IPS-NIHi11 (cell line): Measurements from ENCODE around the gene CEP290.

Source experiments
- DNase-seq: peaks from one replicate; pipeline ENCODE4 v3.0.0; 2012; ENCODE audit warnings: mixed read lengths, low spot score

The CEP290 gene, protein sequence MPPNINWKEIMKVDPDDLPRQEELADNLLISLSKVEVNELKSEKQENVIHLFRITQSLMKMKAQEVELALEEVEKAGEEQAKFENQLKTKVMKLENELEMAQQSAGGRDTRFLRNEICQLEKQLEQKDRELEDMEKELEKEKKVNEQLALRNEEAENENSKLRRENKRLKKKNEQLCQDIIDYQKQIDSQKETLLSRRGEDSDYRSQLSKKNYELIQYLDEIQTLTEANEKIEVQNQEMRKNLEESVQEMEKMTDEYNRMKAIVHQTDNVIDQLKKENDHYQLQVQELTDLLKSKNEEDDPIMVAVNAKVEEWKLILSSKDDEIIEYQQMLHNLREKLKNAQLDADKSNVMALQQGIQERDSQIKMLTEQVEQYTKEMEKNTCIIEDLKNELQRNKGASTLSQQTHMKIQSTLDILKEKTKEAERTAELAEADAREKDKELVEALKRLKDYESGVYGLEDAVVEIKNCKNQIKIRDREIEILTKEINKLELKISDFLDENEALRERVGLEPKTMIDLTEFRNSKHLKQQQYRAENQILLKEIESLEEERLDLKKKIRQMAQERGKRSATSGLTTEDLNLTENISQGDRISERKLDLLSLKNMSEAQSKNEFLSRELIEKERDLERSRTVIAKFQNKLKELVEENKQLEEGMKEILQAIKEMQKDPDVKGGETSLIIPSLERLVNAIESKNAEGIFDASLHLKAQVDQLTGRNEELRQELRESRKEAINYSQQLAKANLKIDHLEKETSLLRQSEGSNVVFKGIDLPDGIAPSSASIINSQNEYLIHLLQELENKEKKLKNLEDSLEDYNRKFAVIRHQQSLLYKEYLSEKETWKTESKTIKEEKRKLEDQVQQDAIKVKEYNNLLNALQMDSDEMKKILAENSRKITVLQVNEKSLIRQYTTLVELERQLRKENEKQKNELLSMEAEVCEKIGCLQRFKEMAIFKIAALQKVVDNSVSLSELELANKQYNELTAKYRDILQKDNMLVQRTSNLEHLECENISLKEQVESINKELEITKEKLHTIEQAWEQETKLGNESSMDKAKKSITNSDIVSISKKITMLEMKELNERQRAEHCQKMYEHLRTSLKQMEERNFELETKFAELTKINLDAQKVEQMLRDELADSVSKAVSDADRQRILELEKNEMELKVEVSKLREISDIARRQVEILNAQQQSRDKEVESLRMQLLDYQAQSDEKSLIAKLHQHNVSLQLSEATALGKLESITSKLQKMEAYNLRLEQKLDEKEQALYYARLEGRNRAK (N-terminal part only)

DNA sequence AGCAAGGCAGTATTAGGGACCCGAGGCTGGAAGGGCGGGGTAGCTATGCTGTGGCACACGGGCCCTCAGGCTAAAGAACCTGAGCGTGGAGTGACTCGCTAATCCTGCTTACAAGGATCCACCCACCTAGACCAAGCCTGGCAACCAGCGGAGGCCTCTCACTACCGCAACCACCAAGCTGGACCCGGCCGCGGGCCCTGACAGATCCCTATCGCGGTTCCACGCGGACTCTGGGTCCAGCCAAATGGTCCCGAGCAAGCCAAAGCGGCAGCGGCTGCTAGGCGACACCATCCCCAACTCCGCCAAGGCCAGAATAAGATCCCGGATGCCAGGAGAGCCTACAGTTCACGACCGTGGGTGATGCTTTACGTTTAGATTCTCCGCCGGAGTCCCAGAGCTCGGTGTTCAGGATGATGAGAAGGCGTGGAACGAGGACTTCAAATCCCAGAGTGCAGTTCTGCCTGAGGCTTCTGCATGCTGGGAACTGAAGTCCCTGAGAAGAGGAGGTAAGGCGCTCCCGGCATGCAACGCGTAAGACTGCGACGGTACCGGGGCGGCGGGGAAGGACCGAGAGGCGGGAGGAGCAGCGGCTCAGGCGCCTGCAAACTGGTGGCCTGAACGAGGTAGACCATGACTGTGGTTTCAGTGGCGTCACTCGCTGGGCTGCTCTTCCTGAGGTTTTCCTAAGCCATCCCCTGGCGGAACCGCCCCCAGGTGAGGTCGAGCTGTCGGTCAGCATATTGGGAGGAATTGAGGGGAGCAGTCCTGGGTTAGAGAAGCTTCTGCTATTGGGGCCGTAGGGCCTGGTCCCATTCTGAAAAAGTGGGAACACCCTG is at the start of gene CEP290, which contains the start of gene TMTC3:
Gene CEP290 (minus strand): TSS at position 315 of the 836 bp plus-strand sequence. CDS start 781 bp downstream, outside the sequence.
Gene TMTC3 (plus strand): TSS at position 534 of the 836 bp plus-strand sequence. CDS start 6,009 bp downstream, outside the sequence.
- peak; percentile 86 for DNase-seq

DNA sequence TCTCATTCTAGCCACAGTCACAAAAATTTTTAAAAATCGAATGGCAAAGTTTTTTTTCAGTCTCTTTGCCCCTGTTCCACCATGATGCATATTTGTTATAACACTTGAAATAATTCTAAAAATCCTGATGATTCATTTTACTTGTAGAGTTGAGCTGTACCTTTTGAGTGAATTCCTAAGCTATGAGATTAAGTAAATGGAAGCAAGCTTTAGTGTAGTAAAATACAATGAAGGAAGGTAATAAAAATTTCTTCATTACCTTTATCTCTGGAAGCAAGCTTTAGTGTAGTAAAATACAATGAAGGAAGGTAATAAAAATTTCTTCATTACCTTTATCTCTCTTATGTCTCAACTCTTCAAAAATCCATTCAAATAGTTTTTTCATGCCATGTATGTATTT is 46.3 kb upstream of the CEP290 start:
- no peak for DNase-seq

DNA sequence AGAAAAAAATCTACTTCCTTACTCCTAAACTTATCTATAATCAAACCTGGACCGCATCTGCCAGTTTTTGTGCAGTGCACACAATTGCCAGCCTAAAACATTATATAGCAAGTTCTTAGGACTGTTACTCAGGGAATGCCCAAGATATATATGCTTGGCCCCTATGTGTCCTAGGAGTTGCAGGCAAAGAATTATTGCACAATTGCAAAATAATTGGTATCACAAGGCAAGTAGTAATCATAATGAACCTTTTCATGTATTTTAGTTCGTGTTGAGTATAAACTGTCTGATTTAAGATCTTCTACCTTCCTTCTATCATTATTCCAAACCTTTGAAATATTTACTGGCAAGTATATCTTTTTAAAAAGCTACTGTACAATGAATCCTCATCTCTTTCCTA is 45.7 kb upstream of the CEP290 start:
- DNase-seq, result no peak

DNA sequence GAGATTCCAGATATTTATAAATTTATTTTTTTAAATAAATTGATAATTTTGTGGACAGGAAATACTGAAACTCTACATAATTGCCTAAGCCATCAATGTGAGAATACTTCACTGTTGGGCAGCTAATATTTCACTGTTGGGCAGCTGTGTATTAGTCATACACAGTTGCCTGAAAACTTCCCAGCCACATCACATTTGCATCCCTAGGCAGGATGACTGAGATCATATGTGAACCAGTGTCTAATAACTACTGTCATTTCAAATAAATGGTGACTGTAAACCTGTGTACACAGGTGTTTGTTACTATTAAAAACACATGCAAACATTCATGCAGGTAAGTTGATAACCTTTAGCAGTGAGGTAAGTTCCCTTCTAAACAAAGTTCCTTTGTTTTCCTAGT is 44.1 kb upstream of the CEP290 start:
- no peak for DNase-seq

DNA sequence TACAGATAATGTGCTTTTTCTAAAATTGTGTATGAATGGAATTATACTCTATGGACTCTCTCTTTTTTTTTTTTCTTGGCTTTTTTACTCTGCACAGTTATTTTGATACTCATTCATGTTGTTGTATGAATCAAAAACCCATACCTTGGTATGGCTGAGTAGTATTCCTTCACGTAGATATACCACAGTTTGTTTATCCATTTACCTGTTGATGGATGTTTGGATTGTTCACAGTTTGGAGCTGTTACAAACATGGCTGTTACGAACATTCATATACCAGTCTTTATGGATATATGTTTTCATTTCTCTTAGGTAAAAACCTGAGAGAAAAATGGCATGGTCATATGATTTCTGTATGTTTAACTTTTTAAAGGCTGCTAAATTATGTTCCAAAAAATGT is 43.4 kb upstream of the CEP290 start:
- no peak for DNase-seq

DNA sequence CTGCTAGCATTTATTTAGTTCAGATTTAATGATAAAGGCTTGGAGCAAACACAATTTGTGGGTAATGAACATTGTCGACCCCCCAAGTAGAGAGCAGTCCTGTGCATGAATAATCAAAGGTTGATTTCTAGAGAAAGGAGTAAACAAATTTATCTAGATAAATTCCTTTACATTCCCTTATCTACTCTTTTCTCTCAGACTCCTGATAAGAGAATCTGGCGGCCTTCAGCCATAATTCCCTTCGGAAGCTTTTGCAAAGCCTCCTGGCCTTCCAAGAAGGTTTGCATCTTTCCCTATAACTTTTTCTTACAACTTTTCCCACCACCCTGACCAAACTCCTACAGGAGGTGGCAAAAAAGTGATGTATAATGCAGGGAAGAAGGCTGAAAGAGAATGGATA is 42.3 kb upstream of the CEP290 start:
- no peak for DNase-seq

DNA sequence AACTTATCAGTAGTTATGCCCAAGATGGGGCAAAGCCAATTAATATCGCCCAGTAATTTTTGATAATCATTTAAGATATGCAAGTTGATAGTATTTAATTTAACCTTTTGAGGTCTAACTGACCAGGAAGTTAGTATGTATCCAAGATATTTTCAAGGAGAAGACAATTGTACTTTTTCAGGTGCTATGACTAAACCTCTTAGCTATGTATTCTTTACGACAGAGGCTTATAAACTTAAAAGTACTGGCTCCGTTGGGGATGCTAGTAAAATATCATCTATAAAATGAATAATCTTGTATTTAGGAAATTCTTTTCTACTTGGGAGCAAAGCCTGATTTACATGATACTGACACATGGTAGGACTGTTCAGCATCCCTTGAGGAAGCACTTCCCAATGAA is 40.5 kb upstream of the CEP290 start:
- no peak for DNase-seq

DNA sequence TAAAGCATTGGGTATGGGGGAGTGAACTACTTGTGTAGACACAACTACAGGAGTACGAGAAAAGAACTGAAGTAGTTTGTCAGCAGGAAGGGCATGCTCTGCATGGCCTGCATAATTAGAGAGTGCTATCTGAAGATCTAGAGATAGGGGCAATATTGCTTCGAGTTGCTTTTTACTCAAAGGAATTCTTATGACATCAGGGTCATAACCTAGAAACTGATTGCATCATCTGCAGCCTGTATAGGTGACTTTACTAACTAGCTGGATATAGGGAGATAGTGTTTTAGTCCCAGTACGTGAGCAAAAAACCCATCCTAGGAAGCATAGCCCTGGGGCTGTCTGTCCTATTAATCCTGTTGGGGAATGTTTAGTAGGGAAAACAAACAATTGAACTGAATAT is 40.0 kb upstream of the CEP290 start:
- no peak for DNase-seq

DNA sequence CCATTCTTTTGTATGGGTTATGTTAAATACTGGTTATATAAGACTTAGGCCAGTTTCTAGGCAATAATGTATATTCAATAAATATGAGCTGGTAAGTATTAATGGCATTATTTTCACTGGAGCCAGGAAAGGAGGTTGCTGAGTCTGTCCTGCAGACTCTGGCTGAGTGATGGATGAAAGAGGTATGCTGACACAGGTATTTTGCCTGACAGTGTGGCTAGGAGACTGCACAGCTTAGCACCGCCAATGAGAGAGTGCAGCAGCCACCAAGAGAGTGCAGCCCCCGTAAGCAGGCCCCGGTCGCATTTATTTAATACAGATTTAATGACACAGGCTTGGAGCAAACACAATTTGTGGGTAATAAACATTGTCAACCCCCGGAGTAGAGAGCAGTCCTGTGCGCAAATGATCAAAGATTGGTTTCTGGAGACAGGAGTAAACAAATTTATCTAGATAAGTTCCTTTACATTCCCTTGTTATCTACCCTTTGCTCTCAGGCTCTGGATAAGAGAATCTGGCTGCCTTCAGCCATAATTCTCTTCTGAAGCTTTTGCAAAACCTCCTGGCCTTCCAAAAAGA is 37.6 kb upstream of the CEP290 start:
- DNase-seq, result no peak

DNA sequence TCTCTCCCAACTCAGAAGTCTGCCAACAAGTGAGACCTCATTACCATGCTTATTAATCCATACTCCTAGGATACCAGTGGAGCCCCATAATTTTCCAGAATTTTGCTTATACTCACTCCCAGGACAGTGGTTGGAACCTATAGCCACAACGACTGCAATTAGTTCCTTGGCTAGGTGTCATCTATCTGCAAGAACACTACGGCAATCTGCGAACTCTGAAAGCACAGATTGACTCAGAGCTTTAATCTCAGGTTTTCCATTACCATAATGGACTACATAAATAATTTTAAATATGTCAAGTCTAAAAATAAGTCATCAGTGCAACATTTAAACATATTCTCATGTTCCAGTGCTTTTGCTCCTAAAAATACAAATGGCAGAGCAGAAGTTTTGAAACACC is 33.7 kb upstream of the CEP290 start:
- DNase-seq, result no peak

DNA sequence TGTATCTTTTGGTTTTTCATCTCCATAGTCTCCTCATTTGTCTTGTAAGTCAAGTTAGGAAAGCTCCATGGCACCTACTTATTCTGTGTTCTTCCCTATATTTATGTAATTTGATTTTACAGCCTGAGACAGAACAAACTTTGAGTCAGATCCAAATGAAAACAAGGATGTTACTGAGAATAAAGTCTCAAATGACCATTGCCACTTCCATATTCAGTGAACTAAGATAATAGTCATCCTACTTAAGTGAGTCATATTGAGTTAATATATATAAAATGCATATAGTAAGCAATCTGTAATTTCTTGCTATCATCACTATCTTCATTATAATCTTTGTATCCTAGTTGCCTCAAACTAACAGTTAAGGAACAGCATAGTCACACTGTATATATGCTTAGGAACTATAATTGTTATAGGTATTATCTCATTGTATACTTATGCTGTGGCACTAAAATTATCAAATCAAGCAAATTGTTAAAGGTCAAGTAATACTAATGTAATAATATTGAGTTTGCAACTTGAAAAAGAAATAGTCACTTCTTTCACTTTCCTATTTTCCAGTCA is 31.0 kb upstream of the CEP290 start:
- DNase-seq, result no peak

DNA sequence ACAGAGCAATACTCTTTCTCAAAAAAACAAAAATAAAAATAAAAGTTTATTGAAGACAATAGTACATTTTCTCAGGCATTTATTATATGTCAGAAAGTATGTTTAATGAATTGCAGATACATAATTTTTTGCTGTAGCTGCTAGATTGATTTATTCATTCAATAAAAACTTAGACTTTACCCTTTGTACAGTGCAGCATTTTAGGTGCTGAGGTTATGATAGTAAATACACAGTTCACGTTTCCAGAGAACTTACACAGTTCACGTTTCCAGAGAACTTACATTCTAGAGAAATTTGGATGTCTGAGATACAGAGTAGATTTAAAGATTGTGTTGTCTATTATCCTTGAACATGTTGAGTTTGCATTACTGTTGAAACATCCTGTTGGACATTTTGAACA is 25.5 kb upstream of the CEP290 start:
- no peak for DNase-seq

DNA sequence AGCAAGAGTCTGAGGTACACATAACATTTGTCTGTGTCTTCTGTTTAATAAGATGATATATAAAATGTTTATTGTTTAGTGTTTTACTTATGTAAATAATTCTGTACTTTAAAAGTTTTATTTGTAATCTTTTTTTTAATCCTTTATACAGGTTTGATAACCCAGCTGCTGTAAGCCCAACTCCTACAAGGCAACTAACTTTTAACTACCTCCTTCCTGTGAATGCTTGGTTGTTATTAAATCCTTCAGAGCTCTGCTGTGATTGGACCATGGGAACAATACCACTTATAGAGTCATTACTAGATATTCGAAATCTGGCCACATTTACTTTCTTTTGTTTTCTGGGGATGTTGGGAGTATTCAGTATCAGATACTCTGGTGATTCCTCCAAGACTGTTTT is 24.3 kb upstream of the CEP290 start:
- no peak for DNase-seq

DNA sequence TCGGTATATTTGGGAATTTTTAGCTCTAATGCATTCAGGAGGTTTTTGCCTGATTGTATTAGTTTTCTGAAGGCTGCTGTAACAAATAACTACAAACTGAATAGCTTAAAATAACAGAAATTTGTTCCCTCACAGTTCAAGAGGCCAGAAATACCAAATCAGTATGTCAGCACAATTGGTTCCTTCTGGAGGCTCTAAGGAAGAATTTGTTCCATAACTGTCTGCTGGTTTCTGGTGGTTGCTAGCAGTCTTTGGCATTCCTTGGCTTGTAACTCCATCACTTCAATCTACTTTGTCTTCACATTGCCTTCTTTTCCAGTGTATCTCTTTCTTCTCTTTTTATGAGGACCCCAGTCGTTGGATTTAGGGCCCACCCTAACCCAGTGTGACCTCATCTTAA is 21.5 kb upstream of the CEP290 start:
- no peak for DNase-seq

DNA sequence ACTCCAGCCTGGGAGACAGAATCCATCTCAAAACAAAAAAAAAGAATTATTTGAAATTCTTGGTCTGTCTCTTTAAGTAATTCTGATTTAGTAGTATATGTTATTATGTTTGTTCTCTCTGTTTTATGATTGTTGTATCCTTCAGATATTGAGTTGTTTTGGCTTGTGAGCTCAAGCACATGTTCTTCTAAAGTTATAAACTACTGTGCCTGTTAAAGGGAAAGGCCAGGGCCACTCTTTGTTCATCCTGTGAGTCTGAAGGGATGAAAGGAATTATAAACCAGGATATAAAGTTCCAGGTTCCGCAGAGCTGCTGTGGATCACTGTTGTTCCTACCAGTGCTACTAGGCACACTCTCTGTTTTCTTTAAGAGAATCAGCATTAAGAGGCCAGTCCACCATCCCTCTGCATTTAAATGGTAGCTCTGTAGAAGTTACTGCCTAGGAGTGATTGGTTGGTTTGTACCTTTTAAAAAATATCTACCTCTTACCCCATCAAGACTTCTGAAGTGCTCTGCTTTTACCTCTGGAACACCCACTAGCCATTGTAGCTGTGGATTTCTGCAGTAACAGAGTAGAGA is 14.3 kb upstream of the CEP290 start:
- no peak for DNase-seq

DNA sequence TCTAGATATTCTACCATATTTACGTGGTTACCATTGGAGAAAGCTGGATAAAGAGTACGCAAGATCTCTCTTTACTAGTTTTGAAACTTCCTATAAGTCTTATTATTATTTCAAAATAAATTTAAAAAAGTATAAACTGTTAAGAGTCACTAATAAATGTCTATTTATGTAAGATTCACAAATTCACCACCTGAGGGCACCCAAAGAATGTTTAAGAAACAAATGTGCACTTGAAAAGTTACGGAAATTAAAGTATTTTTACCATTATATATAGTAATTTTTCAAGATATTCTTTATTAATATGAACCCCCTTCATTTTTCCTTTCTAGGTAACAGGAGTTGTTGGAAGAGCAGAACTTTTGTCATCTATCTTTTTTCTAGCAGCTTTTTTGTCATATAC is 12.1 kb upstream of the CEP290 start:
- DNase-seq, result no peak

DNA sequence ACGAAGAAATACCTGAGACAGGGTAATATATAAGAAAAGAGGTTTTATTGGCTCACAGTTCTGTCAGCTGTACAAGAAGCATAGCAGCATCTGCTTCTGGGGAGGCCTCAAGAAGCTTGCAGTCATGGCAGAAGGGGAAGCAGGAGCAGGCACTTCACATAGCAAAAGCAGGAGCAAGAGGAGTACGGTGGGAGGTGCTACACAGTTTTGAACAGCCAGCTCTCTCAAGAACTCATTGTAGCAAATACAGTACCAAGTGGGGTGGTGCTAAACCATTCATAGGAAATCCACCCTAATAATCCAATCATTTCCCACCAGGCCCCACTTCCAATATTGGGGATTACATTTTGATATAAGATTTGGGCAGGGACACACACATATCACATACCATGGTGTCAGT is 8.2 kb upstream of the CEP290 start:
- DNase-seq, result no peak

DNA sequence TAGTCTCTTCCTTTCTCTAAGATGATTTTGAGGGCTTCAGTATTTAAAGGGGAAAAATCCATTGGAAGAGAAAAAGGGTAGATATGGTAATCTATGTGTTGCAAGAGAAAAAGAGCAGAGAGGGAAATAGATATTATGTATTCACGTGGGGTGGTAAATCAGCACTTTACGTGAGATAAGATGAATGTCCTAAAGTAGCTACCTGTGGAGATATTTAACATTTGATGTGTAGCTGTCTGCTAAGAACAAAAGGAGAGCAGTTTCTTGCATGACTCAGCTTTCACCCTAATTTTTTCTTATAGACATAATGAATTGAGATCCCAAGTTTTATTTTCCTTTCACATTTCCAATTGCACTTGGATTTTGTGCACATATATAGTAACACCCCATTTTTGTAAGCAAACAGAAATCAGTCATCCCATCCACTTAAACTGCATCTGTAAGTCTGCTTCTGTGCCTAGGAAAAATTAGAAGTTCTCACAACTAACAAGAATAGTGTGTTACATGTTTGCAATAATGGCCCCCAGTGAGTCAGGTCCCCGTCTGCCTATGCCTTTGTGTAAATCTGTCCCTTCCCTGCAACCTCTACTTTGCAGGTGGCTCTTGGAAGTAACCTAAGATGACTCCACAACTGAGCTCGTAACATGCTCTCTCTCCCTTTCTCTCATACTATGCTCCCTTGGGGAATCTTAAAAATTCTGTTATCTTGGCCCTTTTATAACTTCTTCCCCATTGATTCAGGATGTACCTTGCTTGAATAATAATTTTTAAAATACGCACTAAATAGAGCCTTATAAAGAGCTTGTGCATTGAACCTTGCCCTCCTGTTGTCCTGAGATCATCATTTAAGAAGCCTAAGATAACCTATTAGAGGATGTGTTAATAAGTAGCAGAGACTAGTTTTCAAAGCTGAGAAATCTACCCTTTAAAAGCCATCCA is 3.9 kb upstream of the CEP290 start:
- DNase-seq, result no peak
